ENCODE data around the gene AMPD2. TPM values are rescaled to one million over a fixed set of nuclear protein-coding genes. Genes with fewer than 3 reads are reported as not detected.
"Not testable (repeated sequence)": the region's sequence is repeated elsewhere in the genome, so short reads cannot be mapped to it uniquely, and the experiment has no call there.

Gene AMPD2
- total RNA-seq, 1 experiment from 2014 or later: 85.8 TPM

DNA sequence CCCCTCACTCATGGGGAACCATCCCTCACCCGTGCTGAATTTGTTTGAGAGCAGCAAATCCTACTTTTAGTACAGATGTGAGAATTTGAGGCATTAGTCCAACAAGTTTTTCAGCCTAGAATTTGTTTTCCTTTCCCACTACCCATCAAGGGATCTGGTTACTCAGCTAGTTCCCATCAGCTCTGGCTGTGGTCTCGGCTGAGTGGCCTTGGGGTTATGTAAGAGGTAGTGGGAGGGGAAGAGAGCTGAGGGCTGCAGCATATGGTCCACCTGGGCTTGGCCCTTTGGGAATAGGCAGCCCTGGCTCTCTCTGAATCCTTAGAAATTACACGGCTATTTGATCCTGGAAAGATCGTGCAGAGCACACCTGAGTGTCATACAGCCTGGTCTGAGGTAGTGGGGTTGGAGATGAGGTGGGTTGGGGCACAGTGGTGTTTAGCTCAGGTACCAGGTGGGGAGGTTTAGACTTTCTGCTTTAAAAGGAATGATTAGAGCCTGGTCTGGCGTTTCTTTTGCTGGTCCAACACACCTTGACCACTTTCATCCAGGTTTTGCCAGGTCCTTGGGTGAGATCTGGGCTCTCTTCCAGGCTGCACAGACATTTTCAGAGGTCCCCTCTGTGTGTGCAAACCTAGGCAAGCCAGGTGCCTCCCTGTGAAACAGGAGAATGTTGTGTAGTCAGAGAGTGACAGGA lies 40.5 kb downstream of the AMPD2 start:
- Histone ChIP-seq H3K9me3 (ENCODE audit: control insufficient read depth, insufficient read depth, low read depth, low read length) (no peaks in the 10 kb centered on the region), H3K36me3 (ENCODE audit: control insufficient read depth, insufficient read depth, low read length) (no peaks in the 10 kb centered on the region; the same call in 1 of the 2 replicates), H3K4me3 (ENCODE audit: low read depth in 2 of 2, low read length in 2 of 2) (no peak overlapping the region), H3K27me3 (ENCODE audit: control insufficient read depth, insufficient read depth, low read length) (no peaks in the 10 kb centered on the region), H3K27ac (ENCODE audit: low read length) (no peak overlapping the region), H3K4me1 (ENCODE audit: control insufficient read depth, insufficient read depth, low read length) (no peaks in the 10 kb centered on the region; the same call in 1 of the 2 replicates)
- BruUV-seq (replicated peaks): no TSS peak
- DNase-seq (ENCODE audit: low read depth, low spot score) (no peak), ATAC-seq (no peak)
- in situ Hi-C loops (cut with HindIII; ENCODE audit: low pct_unique_long_range_greater_than_20kb, low sequenced_read_pairs): no loop called here
- no peak for TF ChIP-seq SIN3A (IDR thresholded peaks at IDR 0.05; ENCODE audit: borderline replicate concordance, insufficient read depth, low read depth, low read length)
- TF ChIP-seq, protein P1, sequence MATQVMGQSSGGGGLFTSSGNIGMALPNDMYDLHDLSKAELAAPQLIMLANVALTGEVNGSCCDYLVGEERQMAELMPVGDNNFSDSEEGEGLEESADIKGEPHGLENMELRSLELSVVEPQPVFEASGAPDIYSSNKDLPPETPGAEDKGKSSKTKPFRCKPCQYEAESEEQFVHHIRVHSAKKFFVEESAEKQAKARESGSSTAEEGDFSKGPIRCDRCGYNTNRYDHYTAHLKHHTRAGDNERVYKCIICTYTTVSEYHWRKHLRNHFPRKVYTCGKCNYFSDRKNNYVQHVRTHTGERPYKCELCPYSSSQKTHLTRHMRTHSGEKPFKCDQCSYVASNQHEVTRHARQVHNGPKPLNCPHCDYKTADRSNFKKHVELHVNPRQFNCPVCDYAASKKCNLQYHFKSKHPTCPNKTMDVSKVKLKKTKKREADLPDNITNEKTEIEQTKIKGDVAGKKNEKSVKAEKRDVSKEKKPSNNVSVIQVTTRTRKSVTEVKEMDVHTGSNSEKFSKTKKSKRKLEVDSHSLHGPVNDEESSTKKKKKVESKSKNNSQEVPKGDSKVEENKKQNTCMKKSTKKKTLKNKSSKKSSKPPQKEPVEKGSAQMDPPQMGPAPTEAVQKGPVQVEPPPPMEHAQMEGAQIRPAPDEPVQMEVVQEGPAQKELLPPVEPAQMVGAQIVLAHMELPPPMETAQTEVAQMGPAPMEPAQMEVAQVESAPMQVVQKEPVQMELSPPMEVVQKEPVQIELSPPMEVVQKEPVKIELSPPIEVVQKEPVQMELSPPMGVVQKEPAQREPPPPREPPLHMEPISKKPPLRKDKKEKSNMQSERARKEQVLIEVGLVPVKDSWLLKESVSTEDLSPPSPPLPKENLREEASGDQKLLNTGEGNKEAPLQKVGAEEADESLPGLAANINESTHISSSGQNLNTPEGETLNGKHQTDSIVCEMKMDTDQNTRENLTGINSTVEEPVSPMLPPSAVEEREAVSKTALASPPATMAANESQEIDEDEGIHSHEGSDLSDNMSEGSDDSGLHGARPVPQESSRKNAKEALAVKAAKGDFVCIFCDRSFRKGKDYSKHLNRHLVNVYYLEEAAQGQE (IDR thresholded peaks at IDR 0.05; ENCODE audit: insufficient read depth in 1 of 2, low read depth in 2 of 2, low read length in 1 of 2): no peak
- no peak for TF ChIP-seq TCF7L2 (IDR thresholded peaks at IDR 0.05; ENCODE audit: low read depth, low read length)
- TF ChIP-seq, protein P2, sequence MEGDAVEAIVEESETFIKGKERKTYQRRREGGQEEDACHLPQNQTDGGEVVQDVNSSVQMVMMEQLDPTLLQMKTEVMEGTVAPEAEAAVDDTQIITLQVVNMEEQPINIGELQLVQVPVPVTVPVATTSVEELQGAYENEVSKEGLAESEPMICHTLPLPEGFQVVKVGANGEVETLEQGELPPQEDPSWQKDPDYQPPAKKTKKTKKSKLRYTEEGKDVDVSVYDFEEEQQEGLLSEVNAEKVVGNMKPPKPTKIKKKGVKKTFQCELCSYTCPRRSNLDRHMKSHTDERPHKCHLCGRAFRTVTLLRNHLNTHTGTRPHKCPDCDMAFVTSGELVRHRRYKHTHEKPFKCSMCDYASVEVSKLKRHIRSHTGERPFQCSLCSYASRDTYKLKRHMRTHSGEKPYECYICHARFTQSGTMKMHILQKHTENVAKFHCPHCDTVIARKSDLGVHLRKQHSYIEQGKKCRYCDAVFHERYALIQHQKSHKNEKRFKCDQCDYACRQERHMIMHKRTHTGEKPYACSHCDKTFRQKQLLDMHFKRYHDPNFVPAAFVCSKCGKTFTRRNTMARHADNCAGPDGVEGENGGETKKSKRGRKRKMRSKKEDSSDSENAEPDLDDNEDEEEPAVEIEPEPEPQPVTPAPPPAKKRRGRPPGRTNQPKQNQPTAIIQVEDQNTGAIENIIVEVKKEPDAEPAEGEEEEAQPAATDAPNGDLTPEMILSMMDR (IDR thresholded peaks at IDR 0.05): no peak
- TF ChIP-seq POLR2AphosphoS5 (IDR thresholded peaks at IDR 0.05; ENCODE audit: low read depth, low read length): no peak
- POLR2A ChIA-PET: no interaction called here
- CTCF ChIA-PET: no interaction called here
- intact Hi-C loops (cut with micrococcal nuclease; ENCODE audit: unreplicated experiment): no loop called here

DNA sequence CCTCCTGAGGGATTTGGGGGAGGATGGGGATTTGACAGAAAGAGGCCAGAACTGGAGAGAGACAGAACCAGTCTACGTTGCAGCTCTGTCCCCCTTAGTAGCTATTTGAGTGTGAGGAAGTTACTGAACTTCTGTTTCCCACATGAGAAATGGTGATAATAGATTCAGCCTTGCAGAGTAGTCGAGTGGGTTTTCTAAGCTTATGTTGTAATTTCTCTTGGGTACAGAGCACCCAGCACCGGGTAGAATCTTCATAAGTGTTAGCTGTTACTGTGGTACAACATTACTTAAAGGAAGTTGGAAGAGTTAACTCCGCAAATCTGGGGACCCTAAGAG lies 41.0 kb downstream of the AMPD2 start:
- H3K36me3 ChIP-seq (ENCODE audit: control insufficient read depth, insufficient read depth, low read length); H3K9me3 ChIP-seq (ENCODE audit: control insufficient read depth, insufficient read depth, low read depth, low read length); ATAC-seq; H3K4me3 ChIP-seq (ENCODE audit: low read depth in 2 of 2, low read length in 2 of 2); H3K27ac ChIP-seq (ENCODE audit: low read length); H3K27me3 ChIP-seq (ENCODE audit: control insufficient read depth, insufficient read depth, low read length); CTCF ChIA-PET; intact Hi-C loops (cut with micrococcal nuclease; ENCODE audit: unreplicated experiment); in situ Hi-C loops (cut with HindIII; ENCODE audit: low pct_unique_long_range_greater_than_20kb, low sequenced_read_pairs); BruUV-seq (replicated peaks); H3K4me1 ChIP-seq (ENCODE audit: control insufficient read depth, insufficient read depth, low read length); POLR2A ChIA-PET; DNase-seq (ENCODE audit: low read depth, low spot score): not testable (repeated sequence)

DNA sequence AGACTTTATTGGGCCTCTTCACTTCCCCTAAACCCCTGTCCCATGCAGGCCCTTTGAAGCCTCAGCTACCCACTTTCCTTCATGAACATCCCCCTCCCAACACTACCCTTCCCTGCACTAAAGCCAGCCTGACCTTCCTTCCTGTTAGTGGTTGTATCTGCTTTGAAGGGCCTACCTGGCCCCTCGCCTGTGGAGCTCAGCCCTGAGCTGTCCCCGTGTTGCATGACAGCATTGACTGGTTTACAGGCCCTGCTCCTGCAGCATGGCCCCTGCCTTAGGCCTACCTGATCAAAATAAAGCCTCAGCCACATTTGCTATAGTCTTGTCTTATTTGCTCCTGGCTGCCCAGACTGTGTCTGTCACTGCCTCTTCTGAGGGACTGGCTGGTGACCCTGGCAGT lies 41.8 kb downstream of the AMPD2 start:
- BruUV-seq (replicated peaks): no TSS peak
- DNase-seq (ENCODE audit: low read depth, low spot score): no peak
- Histone ChIP-seq H3K4me3 (ENCODE audit: low read depth in 2 of 2, low read length in 2 of 2) (no peak overlapping the region), H3K36me3 (ENCODE audit: control insufficient read depth, insufficient read depth, low read length) (no peaks in the 10 kb centered on the region; the same call in 1 of the 2 replicates), H3K4me1 (ENCODE audit: control insufficient read depth, insufficient read depth, low read length) (no peaks in the 10 kb centered on the region), H3K27ac (ENCODE audit: low read length) (no peak overlapping the region), H3K27me3 (ENCODE audit: control insufficient read depth, insufficient read depth, low read length) (no peaks in the 10 kb centered on the region), H3K9me3 (ENCODE audit: control insufficient read depth, insufficient read depth, low read depth, low read length) (no peaks in the 10 kb centered on the region)
- in situ Hi-C loops (cut with HindIII; ENCODE audit: low pct_unique_long_range_greater_than_20kb, low sequenced_read_pairs) (no loop called here), intact Hi-C loops (cut with micrococcal nuclease; ENCODE audit: unreplicated experiment) (no loop called here)
- ATAC-seq: no peak
- POLR2A ChIA-PET: no interaction called here
- no peak for TF ChIP-seq SIN3A (IDR thresholded peaks at IDR 0.05; ENCODE audit: borderline replicate concordance, insufficient read depth, low read depth, low read length)
- no peak for TF ChIP-seq POLR2AphosphoS5 (IDR thresholded peaks at IDR 0.05; ENCODE audit: low read depth, low read length)
- TF ChIP-seq, protein P1 (IDR thresholded peaks at IDR 0.05; ENCODE audit: insufficient read depth in 1 of 2, low read depth in 2 of 2, low read length in 1 of 2): no peak
- TF ChIP-seq, protein P2 (IDR thresholded peaks at IDR 0.05): no peak
- no peak for TF ChIP-seq TCF7L2 (IDR thresholded peaks at IDR 0.05; ENCODE audit: low read depth, low read length)
- CTCF ChIA-PET: no interaction called here
